ENCODE results near the gene ZNF839. TPM values are rescaled to one million over a fixed set of nuclear protein-coding genes. Genes with fewer than 3 reads are reported as not detected.

The ZNF839 gene
- total RNA-seq, 1 donor from 2014 or later = 9.2 TPM

DNA sequence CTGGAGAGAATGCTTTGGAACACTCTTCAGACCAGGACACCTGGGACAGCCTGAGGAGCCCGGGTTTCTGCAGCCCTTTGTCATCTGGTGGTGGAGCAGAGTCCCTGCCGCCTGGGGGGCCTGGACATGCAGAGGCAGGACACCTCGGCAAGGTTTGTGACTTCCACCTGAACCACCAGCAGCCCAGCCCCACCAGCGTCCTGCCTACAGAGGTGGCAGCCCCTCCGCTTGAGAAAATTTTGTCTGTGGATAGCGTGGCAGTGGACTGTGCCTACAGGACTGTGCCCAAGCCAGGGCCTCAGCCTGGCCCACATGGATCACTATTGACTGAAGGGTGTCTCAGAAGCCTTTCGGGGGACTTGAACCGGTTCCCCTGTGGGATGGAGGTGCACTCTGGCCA, 22.0 kb downstream of the ZNF839 start:
- DNase-seq (ENCODE audit: low read depth, low spot score) = no peak

DNA sequence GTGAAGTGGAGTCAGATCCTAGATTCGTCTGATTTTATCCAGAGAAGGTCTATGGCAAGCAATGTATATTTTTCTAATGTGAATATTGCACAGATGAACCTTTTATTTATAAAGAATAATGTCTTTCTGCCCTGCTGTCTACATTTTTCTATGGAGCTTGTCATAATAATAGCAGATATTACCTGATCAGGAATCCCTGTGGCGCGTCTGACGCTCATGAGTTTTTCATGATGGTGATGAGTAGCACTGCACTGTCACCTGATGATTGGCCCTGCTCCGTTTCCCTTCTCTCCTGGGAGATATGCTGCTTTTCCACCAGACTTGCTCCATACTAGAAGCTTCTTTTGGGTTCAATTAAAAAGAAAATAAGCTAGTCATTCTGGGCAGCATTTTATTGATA, 22.7 kb downstream of the ZNF839 start:
- DNase-seq (ENCODE audit: low read depth, low spot score) = no peak

GRCh38 chr14:102344084-102344483, 24.5 kb downstream of the ZNF839 start:
- DNase-seq (ENCODE audit: low read depth, low spot score) = no peak

DNA sequence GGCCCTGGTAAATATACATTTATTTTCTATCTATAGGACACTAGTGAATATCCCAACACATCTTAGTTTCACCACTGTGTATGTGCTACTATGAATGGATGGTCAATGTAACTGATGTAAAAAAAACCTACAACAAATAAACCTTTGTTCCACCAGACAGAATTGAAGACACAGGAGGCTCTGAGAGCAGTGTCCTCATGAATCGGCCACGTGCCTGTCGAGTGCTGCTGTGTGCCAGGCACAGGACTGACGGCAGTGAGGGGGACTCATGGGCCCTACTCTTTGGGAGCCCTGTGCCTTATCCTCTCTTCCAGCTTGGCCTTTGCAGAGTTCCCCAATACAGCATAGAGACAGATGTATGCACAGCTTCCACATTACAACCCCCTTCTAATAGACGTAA, 24.9 kb downstream of the ZNF839 start:
- DNase-seq (ENCODE audit: low read depth, low spot score) = no peak

- no peak for DNase-seq (ENCODE audit: low read depth, low spot score)
Measured at GRCh38 chr14:102345232-102345631, 25.7 kb downstream of the ZNF839 start.

DNA sequence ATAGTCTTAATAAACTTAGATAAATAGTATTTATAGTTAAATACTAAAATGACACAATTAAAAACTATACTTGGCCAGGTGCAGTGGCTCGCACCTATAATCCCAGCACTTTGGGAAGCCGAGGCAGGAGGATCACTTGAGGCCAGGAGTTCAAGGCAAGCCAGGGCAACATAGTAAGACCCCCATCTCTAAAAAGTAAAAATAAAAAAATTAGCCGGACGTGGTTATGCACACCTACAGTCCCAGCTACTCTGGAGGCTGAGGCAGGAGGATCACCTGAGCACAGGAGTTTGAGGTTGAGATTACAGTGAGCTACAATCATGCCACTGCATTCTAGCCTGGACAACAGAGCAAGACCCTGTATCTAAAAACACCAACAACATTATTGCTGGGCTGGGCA, 27.1 kb downstream of the ZNF839 start:
- DNase-seq (ENCODE audit: low read depth, low spot score) = no peak

- no peak for DNase-seq (ENCODE audit: low read depth, low spot score)
Measured at GRCh38 chr14:102348376-102348775, 28.8 kb downstream of the ZNF839 start.

DNA sequence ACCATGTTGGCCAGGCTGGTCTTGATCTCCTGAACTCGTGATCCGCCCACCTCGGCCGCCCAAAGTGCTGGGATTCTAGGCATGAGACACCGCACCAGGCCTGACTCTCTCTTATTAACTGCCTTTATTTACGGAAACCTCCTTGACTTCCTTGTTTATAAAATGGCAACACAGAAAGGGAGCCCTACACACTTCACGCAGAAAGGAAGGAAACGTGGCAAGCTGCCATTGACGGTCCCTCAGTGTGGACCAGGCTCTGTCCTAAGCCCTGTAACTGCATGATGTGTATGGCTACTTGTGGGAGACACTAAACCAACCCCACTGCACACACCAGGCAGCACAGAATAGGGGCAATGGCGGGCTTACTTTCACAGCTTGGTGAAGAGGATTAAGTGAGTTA, 31.5 kb downstream of the ZNF839 start:
- peak; percentile 56 for DNase-seq (ENCODE audit: low read depth, low spot score)

GRCh38 chr14:102351593-102351992, 32.0 kb downstream of the ZNF839 start:
- peak; percentile 49 for DNase-seq (ENCODE audit: low read depth, low spot score)

- DNase-seq (ENCODE audit: low read depth, low spot score) = no peak
Measured at GRCh38 chr14:102352213-102352612, 32.7 kb downstream of the ZNF839 start.

DNA sequence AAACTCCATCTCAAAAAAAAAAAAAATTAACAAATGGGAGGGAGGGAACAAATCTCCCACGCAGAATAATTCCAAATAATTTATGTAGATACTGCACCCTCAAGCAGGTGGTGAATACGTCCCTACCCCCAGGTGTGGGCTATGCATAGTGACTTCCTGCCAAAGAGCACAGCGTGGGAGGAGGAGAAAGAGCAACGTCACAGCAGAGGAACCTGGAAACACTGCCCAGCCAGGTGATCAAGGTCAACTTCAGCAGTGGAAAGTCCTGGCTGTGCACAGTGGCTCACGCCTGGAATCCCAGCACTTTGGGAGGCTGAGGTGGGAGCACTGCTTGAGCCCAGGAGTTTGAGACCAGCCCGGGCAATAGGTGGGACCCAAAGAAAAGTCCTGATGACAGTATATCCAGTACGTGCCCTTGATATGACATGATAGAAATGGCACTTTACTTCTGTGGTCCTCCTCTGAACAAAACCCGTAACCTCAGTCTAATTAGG, 33.6 kb downstream of the ZNF839 start:
- no peak for DNase-seq (ENCODE audit: low read depth, low spot score)

GRCh38 chr14:102356280-102356679, 36.7 kb downstream of the ZNF839 start:
- no peak for DNase-seq (ENCODE audit: low read depth, low spot score)

DNA sequence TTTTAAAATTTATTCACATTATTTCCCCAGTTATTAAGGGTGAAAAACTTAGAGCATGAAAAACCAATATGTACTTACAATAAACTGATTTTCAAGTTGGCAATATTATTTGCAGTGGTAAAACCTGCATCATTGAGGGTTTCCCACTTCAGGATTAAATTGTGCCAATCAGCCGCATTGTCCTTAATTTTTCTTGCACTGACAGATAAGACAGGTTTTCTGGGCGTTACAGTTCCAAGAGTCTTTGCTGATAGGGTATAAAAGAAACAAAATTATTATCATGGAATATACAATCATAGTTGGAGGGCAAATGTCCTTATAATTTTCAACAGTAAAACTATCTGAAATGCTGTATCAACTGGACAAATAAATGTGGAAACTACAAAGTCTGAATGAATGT, 39.8 kb downstream of the ZNF839 start:
- DNase-seq (ENCODE audit: low read depth, low spot score) = no peak

DNA sequence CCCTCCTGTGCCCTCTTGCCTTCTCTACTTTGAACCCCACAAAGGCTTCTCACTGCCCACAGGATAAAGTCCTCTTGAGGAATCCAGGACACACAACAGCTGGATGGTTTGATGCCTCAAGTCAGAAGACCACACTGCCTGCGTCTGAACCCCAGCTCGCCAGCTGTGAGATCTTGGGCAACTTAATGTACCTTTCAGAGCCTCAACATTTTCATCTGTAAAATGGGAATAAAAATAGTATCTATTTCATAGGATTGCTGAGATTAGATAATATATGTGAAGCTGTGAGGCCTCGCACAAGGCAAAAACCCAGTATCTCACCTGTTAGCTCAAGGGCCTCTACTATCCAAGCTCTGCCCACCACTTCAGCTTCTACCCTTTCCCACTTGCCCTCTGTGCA, 40.8 kb downstream of the ZNF839 start:
- no peak for DNase-seq (ENCODE audit: low read depth, low spot score)

DNA sequence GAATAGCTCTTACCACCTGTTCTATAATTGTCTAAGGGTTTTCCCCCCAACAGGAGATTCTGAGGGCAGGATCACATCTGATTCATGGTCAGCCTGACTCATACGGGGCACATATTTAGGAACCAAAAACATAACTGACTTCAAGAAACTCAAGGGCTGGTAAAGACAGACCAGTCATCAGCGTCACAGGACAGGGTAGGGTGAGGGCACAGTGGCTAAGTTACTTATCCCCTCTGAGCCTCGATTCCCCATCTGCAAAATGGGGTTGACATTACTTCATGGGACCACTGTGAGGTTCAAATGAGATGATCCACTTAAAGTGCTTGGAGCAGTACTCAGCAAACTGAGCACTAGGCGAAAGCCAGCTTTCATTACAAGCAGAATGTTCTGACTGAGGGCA, 42.5 kb downstream of the ZNF839 start:
- no peak for DNase-seq (ENCODE audit: low read depth, low spot score)

DNA sequence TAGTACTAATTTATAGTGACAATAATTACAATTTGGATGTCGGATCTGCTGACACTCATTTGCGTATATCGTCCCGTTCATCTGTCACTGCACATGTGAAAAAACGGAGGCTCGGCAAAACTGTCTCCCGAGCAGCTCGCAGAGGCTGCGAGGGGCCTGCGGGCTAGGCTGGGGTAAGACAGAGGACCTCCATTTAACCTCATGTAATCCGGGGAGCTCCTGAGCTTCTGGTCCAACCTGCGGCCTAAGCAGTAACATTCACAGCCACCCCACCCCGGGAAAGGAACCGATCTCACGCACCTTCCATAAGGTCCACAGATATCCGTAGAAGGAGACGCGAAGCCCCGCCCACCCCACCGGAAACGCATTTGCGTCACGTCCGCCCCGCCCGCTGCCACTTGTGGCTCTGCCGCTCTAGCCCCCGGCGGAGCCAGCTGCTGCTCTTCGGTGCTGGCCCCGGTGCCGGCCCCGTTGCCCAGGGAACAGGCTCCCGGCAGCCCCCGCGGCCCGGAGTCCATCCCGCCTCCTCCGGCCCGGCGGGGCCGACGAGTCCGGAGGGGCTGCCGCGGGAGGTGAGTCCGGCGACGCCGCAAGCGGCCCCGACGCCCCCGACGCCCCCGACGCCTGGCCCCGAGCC, 43.1 kb downstream of the ZNF839 start, which contains the start of the genes CINP and TECPR2:
CINP (minus strand) TSS at position 346 of the 637 bp plus-strand sequence; CDS start at position 307, 39 bp downstream.
TECPR2 (plus strand) TSS at position 397 of the 637 bp plus-strand sequence. CDS start 13,781 bp downstream, outside the sequence.
- DNase-seq (ENCODE audit: low read depth, low spot score) = peak; percentile 82

DNA sequence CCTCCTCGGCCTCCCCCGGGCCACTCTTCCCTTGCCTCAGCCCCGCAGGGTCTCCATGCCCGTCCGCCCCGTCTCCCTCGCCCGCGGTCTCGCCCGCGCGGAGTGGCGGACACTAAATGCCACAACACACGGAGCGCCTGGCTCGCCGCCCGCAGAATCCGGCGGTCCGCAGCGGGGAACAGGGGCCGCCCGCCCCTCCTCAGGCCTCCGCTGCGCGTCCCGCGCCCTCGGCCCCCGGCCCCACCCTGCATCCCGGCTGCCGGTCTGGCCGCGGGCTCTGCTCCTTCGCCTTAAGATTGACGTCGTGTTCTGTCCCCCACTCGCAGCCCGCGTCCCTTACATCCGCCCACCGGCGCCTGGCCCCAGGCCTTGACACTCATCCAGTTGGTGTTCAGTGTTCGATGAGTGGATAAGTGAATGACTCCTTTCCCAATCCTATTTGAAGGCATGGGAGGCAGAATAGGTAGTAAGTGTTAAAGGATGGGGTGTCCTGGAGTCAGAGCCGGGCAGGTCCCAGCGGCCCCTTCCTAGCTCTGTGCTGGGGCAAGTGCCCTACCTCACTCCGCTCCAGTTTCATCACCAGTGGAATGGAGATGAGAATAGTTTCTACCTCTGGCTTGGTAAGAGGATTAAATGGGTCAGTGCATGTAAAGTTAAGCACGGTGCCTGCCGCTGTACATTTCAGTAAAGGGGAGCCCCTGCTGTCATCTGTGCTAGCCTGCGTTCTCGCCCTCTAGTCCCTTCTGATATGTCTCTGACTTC, 43.8 kb downstream of the ZNF839 start:
- no peak for DNase-seq (ENCODE audit: low read depth, low spot score)

DNA sequence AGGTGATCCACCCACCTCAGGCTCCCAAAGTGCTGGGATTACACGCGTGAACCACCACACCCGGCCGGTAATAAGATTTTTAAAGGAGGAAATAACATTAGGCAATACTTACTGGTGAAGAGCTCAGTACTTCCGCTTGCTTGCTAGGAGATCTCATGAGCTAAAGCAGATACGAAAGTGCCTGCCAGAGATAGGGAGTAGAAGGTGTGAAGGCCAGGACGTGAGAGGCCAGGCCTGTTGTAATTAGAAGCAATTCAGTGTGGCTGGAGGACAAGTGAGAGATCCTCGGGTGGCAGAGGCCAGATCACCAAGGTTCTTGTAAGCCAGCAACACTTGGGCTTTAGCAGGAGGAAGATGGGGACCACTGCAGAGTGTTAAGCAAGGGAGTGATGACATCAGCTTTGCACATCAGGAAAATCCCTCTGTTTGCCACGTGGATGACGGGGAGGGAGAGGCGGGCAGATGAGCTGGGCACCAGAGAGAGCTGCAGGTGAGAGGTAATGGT, 50.8 kb downstream of the ZNF839 start:
- no peak for DNase-seq (ENCODE audit: low read depth, low spot score)

- DNase-seq (ENCODE audit: low read depth, low spot score) = no peak
Measured at GRCh38 chr14:102371361-102371760, 51.8 kb downstream of the ZNF839 start.

DNA sequence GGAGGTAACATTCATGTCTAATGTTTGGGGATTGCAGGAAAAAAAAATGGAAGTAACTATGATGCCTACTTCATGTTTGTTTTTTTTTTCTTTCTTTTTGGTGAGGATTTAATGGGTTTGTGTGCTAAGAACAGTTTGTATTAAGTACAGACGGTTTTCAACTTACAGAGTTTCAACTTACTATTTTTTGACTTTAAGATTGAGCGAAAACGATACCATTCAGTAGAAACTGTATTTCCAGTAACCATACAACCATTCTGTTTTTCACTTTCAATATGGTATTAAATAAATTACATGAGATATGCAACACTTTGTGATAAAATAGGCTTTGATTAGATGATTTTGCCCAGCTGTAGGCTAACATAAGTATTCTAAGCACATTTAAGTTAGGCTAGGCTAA, 53.6 kb downstream of the ZNF839 start:
- DNase-seq (ENCODE audit: low read depth, low spot score) = no peak

- DNase-seq (ENCODE audit: low read depth, low spot score) = no peak
Measured at GRCh38 chr14:102374264-102374663, 54.7 kb downstream of the ZNF839 start.

- no peak for DNase-seq (ENCODE audit: low read depth, low spot score)
Measured at GRCh38 chr14:102375119-102375518, 55.6 kb downstream of the ZNF839 start.

DNA sequence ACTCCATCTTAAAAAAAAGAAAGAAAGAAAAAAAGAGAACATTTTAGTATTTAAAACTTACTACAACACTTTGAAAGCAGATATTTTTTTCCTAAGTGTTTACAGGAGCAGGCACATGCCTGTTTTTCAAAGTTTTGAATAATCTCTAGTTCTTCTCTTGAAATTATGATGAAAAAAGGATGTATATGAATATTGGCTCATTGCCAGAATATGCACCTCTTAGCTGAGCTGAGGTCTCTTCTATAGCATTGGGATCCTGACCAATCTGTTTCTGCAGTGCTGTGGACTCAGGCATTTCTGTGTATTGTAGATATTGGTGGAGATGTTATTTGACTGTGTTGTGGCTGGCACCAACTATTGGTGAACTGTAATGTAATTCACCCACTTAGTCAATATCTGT, 58.1 kb downstream of the ZNF839 start:
- no peak for DNase-seq (ENCODE audit: low read depth, low spot score)
